GM12878 (cell line): ENCODE results near the gene MTHFD2. TPM values are rescaled to one million over a fixed set of nuclear protein-coding genes. Genes with fewer than 3 reads are reported as not detected.

Source experiments
- BCL11A ChIP-seq: IDR thresholded peaks from 2 replicates; pipeline ENCODE4 v1.6.1; 2011; ENCODE audit warnings: low read depth, low read length
- CHD4 ChIP-seq: fragments of 200-600 bp; sonication (generic); IDR thresholded peaks from 2 replicates; pipeline ENCODE4 v1.6.1; 2016; ENCODE audit warnings: mild to moderate bottlenecking
- CUX1 ChIP-seq: IDR thresholded peaks from 2 replicates; pipeline ENCODE4 v1.6.1; 2012; ENCODE audit warnings: improper control_type of control experiment, low read depth, low read length; ENCODE audit not compliant: insufficient replicate concordance
- EP300 ChIP-seq, 2 experiments: fragments of 150-350 bp in 1 of 2; IDR thresholded peaks; 2 replicates each; pipeline ENCODE4 v1.6.1; 2011 to 2012; ENCODE audit warnings: low read depth in 2 of 2, low read length in 2 of 2, borderline replicate concordance in 1 of 2, improper control_type of control experiment in 1 of 2, inconsistent platforms in 1 of 2; ENCODE audit not compliant: control insufficient read depth in 1 of 2
- FOXK2 ChIP-seq: fragments of 450-650 bp; IDR thresholded peaks from 2 replicates; pipeline ENCODE4 v1.6.1; 2017; ENCODE audit warnings: mild to moderate bottlenecking, moderate library complexity
- MEF2A ChIP-seq: IDR thresholded peaks from 2 replicates; pipeline ENCODE4 v1.6.1; 2011; ENCODE audit warnings: low read depth, mild to moderate bottlenecking, low read length, moderate library complexity; ENCODE audit not compliant: insufficient read depth
- MXI1 ChIP-seq: fragments of 150-350 bp; IDR thresholded peaks from 2 replicates; pipeline ENCODE4 v1.6.1; 2011; ENCODE audit warnings: low read depth, mild to moderate bottlenecking, inconsistent platforms, low read length, improper control_type of control experiment
- NFIC ChIP-seq: IDR thresholded peaks from 2 replicates; pipeline ENCODE4 v1.6.1; 2012; ENCODE audit warnings: low read depth, mild to moderate bottlenecking, inconsistent platforms, low read length, moderate library complexity
- NFXL1 ChIP-seq: fragments of 450-650 bp; IDR thresholded peaks from 2 replicates; pipeline ENCODE4 v1.6.1; 2017; ENCODE audit warnings: antibody characterized with exemption, mild to moderate bottlenecking, borderline replicate concordance
- PML ChIP-seq: IDR thresholded peaks from 2 replicates; pipeline ENCODE4 v1.6.1; 2012; ENCODE audit warnings: low read length, inconsistent platforms
- RELB ChIP-seq: fragments of 450-650 bp; IDR thresholded peaks from 2 replicates; pipeline ENCODE4 v1.6.1; 2017; ENCODE audit warnings: low read depth, mild to moderate bottlenecking, moderate library complexity
- REST ChIP-seq: IDR thresholded peaks from 2 replicates; pipeline ENCODE4 v1.6.1; 2012; ENCODE audit warnings: mild to moderate bottlenecking, low read depth, low read length
- RUNX3 ChIP-seq: IDR thresholded peaks from 2 replicates; pipeline ENCODE4 v1.6.1; 2012; ENCODE audit warnings: low read length, inconsistent platforms
- SIX5 ChIP-seq: IDR thresholded peaks from 2 replicates; pipeline ENCODE4 v1.6.1; 2011; ENCODE audit warnings: mild to moderate bottlenecking, low read depth, low read length, moderate library complexity; ENCODE audit not compliant: severe bottlenecking
- SMC3 ChIP-seq: IDR thresholded peaks from 2 replicates; pipeline ENCODE4 v1.6.1; 2011; ENCODE audit warnings: low read length, improper control_type of control experiment, borderline replicate concordance
- TCF3 ChIP-seq: IDR thresholded peaks from 2 replicates; pipeline ENCODE4 v1.6.1; 2012; ENCODE audit warnings: low read depth, mild to moderate bottlenecking, low read length, borderline replicate concordance; ENCODE audit not compliant: insufficient read depth
- polyA plus RNA-seq, 11 experiments: library from polyadenylated mRNA; depleted of rRNA in 4 of 11; unstranded in 6 of 11; stranded (reverse) in 5 of 11; fragments of >200 nt; fragmentation: Nextera tagmentation in 4 of 11; fragmentation: Illumina TruSeq in 1 of 11; extraction: Ambion mirVana in 4 of 11; extraction: Trizol in 1 of 11; gene quantifications; 1 replicate in 1 of 11; 2 replicates in 10 of 11; pipeline versions ENCODE4 v1.2.1 to v1.2.3, GENCODE V29; 2011 to 2016; ENCODE audit warnings: inconsistent platforms in 2 of 11, missing spikeins in 2 of 11, low read depth in 1 of 11
- total RNA-seq, 4 experiments: library from RNA; depleted of rRNA in 3 of 4; stranded (reverse); fragments of >200 nt in 3 of 4; fragmentation: Illumina TruSeq in 1 of 4; extraction: Trizol in 1 of 4; gene quantifications; 2 replicates each; pipeline versions ENCODE4 v1.2.1 to v1.2.3, GENCODE V29; 2013 to 2021

MTHFD2 gene
- total and polyA plus RNA-seq, 10 of the 15 experiments (the other 5 are each of a cell fraction or from before 2014, with no cell fraction given), result 128 to 292 (median 150) TPM

DNA sequence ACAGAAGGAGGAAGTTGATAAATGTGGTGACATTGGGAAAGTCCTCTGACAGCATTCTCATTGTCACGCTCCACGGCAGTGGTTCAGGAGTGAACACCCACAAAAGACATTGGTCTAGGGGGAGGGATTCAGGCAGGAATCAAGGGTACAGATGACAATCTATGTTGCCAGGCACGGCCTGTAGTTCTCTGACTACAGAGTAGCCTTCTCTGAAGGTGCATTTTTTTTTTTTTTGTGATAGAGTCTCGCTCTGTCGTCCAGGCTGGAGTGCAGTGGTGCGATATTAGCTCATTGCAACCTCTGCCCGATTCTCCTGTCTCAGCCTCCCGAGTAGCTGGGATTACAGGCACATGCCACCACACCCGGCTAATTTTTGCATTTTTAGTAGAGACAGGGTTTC, 12.4 kb upstream of the MTHFD2 start (continued):
- peak; percentile 7; the same call in 1 of the 2 replicates for TF ChIP-seq RELB
- peak; percentile 82 for TF ChIP-seq NFIC
- no peak for TF ChIP-seq FOXK2
- TF ChIP-seq PML, result peak; percentile 30; the same call in 1 of the 2 replicates
- no peak for TF ChIP-seq REST
- TF ChIP-seq CHD4, result no peak
- TF ChIP-seq NFXL1, result no peak
- no peak for TF ChIP-seq SIX5
- TF ChIP-seq RUNX3, result peak; percentile 92
- 0 out of 2 replicates have a peak, but pooled peaks have one; percentile 56 for TF ChIP-seq MXI1
- peak; percentile 67 to 79 for TF ChIP-seq EP300 (IDR thresholded peaks at IDR 0.05; ENCODE audit: borderline replicate concordance in 1 of 2, control insufficient read depth in 1 of 2, low read depth in 2 of 2, low read length in 2 of 2)
- TF ChIP-seq SMC3, result no peak
- TF ChIP-seq MEF2A, result 0 out of 2 replicates have a peak, but pooled peaks have one; percentile 26
- peak; percentile 49; the same call in 1 of the 2 replicates for TF ChIP-seq BCL11A
- no peak for TF ChIP-seq TCF3
- peak; percentile 30 for TF ChIP-seq CUX1
